KG1 (cell line): Measurements from ENCODE around the gene ALOX5AP.
"Not testable (repeated sequence)": the region's sequence is repeated elsewhere in the genome, so short reads cannot be mapped to it uniquely, and the experiment has no call there.

Source experiments
- DNase-seq: peaks from one replicate; lab custom pipeline; 2025; lab: John Stamatoyannopoulos, UW

The ALOX5AP gene

GRCh38 chr13:30737511-30738337 lies 2.4 kb downstream of the ALOX5AP start:
- no peak for DNase-seq

- DNase-seq: no peak
Observed at GRCh38 chr13:30738526-30739236, 3.3 kb downstream of the ALOX5AP start.

- DNase-seq: no peak
Observed at GRCh38 chr13:30739237-30739528, 3.8 kb downstream of the ALOX5AP start.

GRCh38 chr13:30739761-30740642 lies 4.7 kb downstream of the ALOX5AP start:
- DNase-seq: peak; percentile 56

- no peak for DNase-seq
Observed at GRCh38 chr13:30742901-30743300, 7.6 kb downstream of the ALOX5AP start.

DNA sequence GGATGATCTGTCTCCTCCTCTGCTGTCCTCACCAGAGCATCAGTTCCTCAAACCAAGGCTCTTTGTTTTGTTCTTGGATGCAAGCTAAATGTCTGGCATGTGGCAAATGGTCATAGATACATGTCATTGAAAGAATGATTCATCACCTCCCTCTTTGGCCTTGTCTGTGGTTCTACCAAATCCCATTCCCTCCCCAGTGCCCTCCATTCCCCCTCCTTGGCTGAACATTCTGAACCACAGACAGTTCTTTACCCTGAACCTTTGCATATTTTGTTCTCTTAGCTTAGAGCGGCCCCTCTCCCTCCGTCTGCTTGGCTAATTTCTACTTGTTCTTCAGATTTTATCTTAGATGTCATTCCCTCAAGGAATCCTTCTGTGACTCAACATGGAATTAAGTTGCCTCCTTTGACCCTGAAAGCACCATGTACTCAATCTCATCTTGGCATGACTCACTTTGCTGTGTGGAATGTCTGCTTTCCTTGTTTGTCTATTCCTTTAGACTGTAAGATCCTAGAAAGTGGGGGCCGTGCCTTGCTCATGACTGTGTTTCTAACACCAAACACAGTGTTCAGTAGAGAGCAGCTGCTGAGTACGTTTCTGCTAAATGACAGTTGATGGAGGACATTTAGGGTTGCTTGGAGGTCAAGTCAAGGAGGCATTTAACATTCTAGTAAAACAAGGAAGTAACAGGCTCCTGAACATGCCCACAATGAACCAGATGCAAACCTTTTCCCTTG lies 8.1 kb downstream of the ALOX5AP start:
- no peak for DNase-seq

DNA sequence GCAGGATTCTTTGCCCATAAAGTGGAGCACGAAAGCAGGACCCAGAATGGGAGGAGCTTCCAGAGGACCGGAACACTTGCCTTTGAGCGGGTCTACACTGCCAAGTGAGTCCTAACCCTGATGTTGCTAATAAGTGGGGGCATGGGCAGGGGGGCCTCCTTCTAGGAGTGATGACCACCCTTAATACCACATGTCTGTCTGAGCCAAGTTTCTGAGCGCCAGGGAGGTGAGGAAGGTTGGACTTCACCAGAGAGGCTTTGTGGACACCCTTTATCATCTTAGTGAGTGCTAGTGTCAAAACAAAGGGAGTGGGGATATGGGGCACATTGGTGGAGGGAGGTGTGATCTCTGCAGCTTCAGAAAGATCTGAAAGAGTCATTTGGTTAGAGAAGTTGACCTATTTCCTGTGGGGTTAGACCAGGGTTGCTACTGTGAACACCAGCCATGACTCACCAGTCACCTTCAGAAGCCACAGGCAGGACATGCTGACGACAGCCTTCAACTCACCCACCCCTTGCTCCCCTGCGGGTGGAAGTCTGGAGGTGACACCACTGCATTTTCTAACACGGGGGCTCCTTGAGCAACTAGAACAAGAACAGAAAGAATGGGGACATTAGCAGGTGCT lies 8.8 kb downstream of the ALOX5AP start:
- DNase-seq: peak; percentile 21

DNA sequence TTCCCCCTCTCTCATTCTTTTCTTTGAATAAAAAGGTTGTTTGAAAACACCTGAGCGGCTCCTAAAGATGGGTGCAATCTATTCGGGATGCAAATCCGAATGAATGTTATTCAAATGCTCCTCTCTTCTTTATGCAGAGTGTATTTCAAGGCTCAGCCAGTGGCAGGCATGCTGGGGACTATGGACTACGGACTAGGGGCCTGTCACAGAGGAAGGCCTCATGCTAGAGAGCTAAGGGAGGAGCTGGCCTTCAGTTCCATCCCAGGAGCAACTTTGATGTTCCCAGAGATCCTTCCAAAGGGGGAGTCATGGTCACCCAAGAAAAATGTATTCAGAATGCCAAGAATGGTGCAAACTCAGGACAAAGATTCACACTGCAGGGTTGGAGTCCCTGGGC lies 9.3 kb downstream of the ALOX5AP start:
- no peak for DNase-seq

DNA sequence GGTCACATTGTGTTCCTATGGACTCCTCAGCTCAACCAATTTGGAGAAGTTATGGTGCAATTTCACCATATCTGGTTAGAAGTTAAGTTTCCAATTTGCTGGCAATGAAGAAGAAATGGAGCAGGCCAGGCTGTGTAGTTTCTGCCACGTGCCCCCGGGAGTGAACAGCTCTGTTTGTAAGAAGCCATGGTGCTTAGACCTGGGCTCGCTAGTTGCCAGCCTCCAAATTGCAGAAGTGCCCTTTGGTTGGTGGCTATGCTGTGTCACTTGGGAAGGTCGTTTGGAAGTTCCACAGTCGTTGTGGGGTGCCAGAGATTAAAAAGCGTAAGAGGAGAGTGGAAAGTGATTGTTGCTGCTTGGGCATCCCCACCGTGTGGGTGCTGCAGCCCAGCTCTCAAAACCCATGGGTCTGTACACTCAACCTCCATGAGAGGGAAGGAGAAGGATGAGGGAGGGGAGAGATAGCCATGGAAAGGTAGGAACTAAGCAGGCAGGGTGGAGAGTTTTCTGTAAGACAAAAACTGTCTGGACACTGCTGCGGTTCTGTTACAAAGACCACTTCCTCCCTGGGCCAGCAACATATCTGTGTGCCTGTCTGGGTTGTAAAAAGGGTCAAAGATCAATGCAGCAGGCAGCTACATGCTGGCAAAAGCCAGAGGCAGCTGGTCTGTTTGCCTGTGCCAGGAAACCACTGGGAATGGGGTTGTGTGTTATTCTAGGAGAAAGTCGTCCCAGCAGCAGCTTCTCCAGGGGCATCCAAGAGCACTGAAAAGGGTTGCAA lies 10.8 kb downstream of the ALOX5AP start:
- DNase-seq: no peak

DNA sequence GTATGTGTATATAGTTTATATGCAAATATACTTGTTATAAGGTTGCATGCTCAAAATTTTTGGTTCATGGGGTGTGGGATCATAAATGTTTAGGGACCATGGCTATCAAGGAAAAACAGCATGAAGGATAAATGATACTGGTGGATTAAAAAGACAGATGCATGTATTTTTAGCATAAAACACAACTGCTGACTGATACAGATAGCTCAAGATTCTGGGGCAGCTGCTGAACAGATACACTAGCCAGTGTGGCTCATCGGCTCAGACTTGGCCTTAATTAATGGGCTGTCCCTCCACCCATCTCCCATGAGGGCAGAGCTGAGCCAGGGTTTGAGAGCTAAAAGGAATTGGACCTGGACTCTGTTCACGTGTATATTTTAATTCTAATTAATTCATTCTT lies 11.4 kb downstream of the ALOX5AP start:
- no peak for DNase-seq

DNA sequence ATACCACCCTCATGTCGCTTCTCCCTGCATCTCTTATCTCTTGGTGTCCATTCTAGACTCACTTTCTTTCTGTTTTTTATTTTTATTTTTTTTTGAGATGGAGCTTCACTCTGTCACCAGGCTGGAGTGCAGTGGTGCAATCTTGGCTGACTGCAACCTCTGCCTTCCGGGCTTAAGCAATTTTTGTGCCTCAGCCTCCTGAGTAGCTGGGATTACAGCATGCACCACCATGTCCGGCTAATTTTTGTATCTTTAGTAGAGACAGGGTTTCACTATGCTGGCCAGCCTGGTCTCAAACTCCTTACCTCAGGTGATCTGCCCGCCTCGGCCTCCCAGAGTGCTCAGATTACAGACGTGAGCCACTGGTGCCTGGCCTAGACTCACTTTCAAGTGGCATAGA lies 12.5 kb downstream of the ALOX5AP start:
- DNase-seq: not testable (repeated sequence)

DNA sequence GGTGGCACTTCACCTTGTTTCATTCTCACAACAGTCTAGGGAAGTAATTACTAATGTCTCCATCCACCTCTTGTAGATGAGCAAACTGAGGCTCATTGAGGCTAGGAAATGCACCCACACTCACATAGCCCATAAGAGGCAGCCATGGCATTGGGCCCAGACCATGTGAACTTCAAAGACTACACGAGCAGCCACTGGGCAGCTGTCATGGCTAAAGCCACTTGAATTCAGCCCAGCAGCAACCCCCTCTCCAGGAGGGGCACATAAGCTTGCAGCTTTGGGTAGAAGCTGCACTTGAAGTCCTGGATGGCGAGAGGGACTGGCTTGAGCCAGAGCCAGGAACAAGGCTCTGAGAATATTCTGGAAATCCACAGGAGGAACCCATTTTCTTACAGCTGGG lies 13.4 kb downstream of the ALOX5AP start:
- DNase-seq: no peak

- no peak for DNase-seq
Observed at GRCh38 chr13:30750036-30750435, 14.7 kb downstream of the ALOX5AP start.

DNA sequence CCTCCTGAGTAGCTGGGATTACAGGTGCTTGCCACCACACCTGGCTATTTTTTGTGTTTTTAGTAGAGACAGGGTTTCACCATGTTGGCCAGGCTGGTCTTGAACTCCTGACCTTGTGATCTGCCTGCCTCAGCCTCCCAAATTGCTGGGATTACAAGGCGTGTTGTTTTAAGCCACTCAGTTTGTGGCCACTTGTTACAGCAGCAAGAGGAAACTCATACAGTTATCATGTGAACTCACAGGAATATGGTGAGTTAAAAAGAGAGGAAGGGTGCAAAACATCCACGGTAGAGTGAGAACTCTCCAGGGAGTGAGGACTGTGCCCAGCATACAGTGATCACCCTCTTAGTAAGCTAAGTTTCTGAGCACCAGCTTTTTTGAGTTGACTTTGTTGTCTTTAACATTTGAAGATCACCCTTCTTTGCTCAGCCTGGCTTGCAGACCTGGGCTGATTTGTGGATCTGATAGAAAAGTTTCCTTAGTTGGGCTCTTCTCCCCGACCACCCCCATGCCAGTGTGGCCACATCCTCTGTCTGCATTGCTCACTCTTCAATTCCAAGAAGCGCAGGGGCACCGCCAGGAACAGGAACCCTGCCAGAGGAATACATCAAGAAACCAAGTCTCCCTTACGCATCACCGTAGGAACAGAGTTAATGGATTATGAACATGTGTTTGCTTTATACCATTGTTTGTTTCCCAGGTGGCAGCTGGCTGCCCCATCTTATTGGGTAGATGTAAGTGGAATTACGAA lies 16.0 kb downstream of the ALOX5AP start:
- DNase-seq: no peak

DNA sequence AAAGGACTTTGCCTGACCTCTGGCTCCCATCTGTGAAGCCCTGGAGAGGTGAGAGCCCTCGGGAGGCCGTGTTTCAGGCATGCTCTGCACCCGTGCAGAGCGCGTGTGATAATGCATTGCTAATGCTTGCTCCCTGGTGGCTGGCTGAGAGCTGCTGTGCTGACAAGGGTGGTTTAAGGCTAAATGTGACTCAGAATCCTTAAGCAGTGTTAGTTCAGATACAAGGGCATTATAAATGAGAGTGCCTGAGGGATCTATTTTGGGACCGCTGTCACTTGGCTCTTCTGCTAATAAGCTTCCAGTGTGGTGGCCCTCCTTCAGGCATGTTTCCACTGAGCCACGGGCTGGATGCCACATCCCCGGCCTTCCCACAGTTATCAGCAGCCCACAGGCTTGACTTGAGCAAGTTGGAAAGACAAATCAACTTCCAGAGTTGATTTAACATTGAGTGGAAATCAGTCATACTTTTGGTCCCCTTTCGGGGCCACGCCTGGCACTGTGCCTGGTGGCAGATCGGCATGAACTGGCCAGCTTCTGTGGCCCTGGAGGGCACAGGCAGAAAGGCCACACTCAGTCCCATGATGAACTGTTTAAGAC lies 17.0 kb downstream of the ALOX5AP start:
- no peak for DNase-seq

- no peak for DNase-seq
Observed at GRCh38 chr13:30753030-30753616, 17.8 kb downstream of the ALOX5AP start.

DNA sequence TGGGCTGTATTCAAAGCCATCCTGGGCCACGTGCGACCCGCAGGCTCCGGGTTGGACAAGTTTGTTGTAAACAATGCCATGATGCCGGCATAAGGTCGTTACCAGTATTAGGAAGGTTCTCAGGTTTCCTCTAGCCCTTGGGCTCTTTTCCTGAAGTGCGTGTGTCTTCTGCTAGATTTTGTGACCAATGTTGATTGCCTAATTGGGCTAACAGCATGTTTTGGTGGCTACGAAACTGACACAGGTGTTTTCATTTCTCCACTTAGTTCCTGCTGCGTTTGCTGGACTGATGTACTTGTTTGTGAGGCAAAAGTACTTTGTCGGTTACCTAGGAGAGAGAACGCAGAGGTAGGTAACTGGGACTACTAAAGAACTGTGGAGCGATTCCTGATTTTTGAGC lies 20.3 kb downstream of the ALOX5AP start:
- DNase-seq: no peak

- no peak for DNase-seq
Observed at GRCh38 chr13:30757026-30757742, 21.8 kb downstream of the ALOX5AP start.

- no peak for DNase-seq
Observed at GRCh38 chr13:30759748-30760147, 24.4 kb downstream of the ALOX5AP start.
